OCI-LY7 (cell line): ENCODE data around the gene GOSR2.

Source experiments
- EZH2phosphoT487 ChIP-seq: fragments of 200-600 bp; sonication (generic); IDR thresholded peaks from 2 replicates; pipeline ENCODE4 v1.6.1; 2018; ENCODE audit warnings: low read depth, borderline replicate concordance, mild to moderate bottlenecking, mixed run types, antibody characterized with exemption, low read length, moderate library complexity, mixed read lengths
- TF ChIP-seq, protein P1 (sequence below): fragments of 200-600 bp; sonication (generic); conservative IDR thresholded peaks from 2 replicates; pipeline ENCODE4 v1.5.1; 2014; ENCODE audit warnings: mild to moderate bottlenecking, antibody characterized with exemption, low read length, moderate library complexity, mixed read lengths

DNA sequence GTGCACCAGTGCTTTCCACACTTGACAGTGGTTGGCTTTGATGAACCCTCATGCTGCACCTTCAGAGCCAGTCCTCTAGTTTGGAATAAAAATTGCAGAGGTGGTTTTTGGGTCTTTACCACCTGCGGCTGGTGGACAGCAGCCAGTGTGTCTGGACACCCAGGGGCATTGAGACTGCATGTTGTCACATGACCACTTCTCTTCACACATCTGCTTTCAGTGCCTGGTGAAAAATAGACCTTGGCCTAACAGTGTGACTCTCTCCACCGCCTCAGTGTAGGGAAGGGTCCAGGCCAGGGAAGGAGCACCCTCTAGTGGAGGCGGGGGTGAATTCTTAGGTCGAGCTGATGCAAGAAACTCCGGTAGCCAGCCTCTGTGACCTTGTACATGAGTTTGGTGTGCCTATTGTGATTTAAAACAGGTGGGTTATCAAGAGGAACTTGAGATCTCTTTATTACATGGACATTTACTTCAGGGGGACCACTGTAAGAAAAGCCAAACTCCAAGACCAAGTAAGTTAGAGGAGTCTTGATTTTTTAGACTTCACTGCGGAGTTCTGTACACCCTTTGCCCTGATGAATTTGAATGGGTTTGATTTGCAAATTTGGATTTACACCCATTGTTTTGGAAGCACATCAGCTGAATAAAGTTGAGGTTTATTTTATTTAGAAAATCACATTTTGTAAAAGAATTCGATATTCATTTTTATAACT lies 17.9 kb downstream of the GOSR2 start:
- TF ChIP-seq, protein P1, sequence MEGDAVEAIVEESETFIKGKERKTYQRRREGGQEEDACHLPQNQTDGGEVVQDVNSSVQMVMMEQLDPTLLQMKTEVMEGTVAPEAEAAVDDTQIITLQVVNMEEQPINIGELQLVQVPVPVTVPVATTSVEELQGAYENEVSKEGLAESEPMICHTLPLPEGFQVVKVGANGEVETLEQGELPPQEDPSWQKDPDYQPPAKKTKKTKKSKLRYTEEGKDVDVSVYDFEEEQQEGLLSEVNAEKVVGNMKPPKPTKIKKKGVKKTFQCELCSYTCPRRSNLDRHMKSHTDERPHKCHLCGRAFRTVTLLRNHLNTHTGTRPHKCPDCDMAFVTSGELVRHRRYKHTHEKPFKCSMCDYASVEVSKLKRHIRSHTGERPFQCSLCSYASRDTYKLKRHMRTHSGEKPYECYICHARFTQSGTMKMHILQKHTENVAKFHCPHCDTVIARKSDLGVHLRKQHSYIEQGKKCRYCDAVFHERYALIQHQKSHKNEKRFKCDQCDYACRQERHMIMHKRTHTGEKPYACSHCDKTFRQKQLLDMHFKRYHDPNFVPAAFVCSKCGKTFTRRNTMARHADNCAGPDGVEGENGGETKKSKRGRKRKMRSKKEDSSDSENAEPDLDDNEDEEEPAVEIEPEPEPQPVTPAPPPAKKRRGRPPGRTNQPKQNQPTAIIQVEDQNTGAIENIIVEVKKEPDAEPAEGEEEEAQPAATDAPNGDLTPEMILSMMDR = peak; percentile 87
- no peak for TF ChIP-seq EZH2phosphoT487
